GM21526 (cell line): ENCODE data around the gene PALLD.
"Not testable (repeated sequence)": the region's sequence is repeated elsewhere in the genome, so short reads cannot be mapped to it uniquely, and the experiment has no call there.

Source experiments
- ATAC-seq: cut with Tn5 transposase; IDR thresholded peaks from one replicate; pipeline ENCODE4 v1.9.1; 2021; ENCODE audit warnings: moderate library complexity; ENCODE audit not compliant: unreplicated experiment, low FRiP score

PALLD gene

GRCh38 chr4:168802222-168802621 lies 305.4 kb downstream of the PALLD start:
- no peak for ATAC-seq

- not testable (repeated sequence) for ATAC-seq
These were observed 306.2 kb downstream of the PALLD start for GRCh38 chr4:168803052-168803451.

GRCh38 chr4:168803732-168804131 lies 306.9 kb downstream of the PALLD start:
- ATAC-seq, result no peak

GRCh38 chr4:168804146-168804545 lies 307.3 kb downstream of the PALLD start:
- no peak for ATAC-seq

- no peak for ATAC-seq
These were observed 308.5 kb downstream of the PALLD start for GRCh38 chr4:168805341-168805740.

GRCh38 chr4:168806247-168806646 lies 309.4 kb downstream of the PALLD start:
- ATAC-seq, result not testable (repeated sequence)

- no peak for ATAC-seq
These were observed 314.4 kb downstream of the PALLD start for GRCh38 chr4:168811207-168811606.

GRCh38 chr4:168811786-168812651 lies 315.2 kb downstream of the PALLD start:
- ATAC-seq, result no peak

GRCh38 chr4:168812806-168813205 lies 316.0 kb downstream of the PALLD start:
- no peak for ATAC-seq

- no peak for ATAC-seq
These were observed 317.0 kb downstream of the PALLD start for GRCh38 chr4:168813890-168814289.

GRCh38 chr4:168815379-168816345 lies 318.8 kb downstream of the PALLD start:
- no peak for ATAC-seq

- ATAC-seq, result no peak
These were observed 320.5 kb downstream of the PALLD start for GRCh38 chr4:168817370-168817769.

GRCh38 chr4:168822481-168822880 lies 325.6 kb downstream of the PALLD start:
- no peak for ATAC-seq

- no peak for ATAC-seq
These were observed 329.1 kb downstream of the PALLD start for GRCh38 chr4:168825975-168826374.

- no peak for ATAC-seq
These were observed 329.8 kb downstream of the PALLD start for GRCh38 chr4:168826620-168827019.

- no peak for ATAC-seq
These were observed 334.1 kb downstream of the PALLD start for GRCh38 chr4:168830777-168831512.

- ATAC-seq, result peak; percentile 6
These were observed 334.7 kb downstream of the PALLD start for GRCh38 chr4:168831585-168831918.

- peak; percentile 85 for ATAC-seq
These were observed 335.3 kb downstream of the PALLD start for GRCh38 chr4:168831919-168832762.

- no peak for ATAC-seq
These were observed 336.1 kb downstream of the PALLD start for GRCh38 chr4:168832763-168833575.
